Mesendoderm (in vitro differentiated cells): ENCODE measurements around the gene AJM1. TPM values are rescaled to one million over a fixed set of nuclear protein-coding genes. Genes with fewer than 3 reads are reported as not detected.

Experiments
- DNase-seq: peaks from one replicate; pipeline ENCODE4 v3.0.0; 2013
- H2AK5ac ChIP-seq: 2 replicates; pipeline ENCODE4 v1.6.1; 2013; ENCODE audit warnings: low read length, inconsistent platforms
- H2BK120ac ChIP-seq: 2 replicates; pipeline ENCODE4 v1.6.1; 2013; ENCODE audit warnings: low read depth, mild to moderate bottlenecking, low read length, moderate library complexity, mixed read lengths
- H2BK15ac ChIP-seq: replicated peaks from 2 replicates; pipeline ENCODE4 v1.6.1; 2013; ENCODE audit warnings: low read depth, mild to moderate bottlenecking, moderate library complexity
- H2BK5ac ChIP-seq: 2 replicates; pipeline ENCODE4 v1.6.1; 2013; ENCODE audit warnings: low read length, inconsistent platforms
- H3K18ac ChIP-seq: 2 replicates; pipeline ENCODE4 v1.6.1; 2013; ENCODE audit warnings: mild to moderate bottlenecking, low read length, mixed read lengths
- H3K23ac ChIP-seq: one replicate; pipeline ENCODE4 v1.6.1; 2013; ENCODE audit warnings: low read length
- H3K27ac ChIP-seq: 2 replicates; pipeline ENCODE4 v1.5.1; 2013; ENCODE audit warnings: low read depth, mild to moderate bottlenecking, inconsistent platforms, low read length, moderate library complexity
- H3K27me3 ChIP-seq: 2 replicates; pipeline ENCODE4 v1.6.1; 2013; ENCODE audit warnings: low read length, control low read depth, mild to moderate bottlenecking, inconsistent platforms; ENCODE audit not compliant: insufficient read depth, poor library complexity
- H3K36me3 ChIP-seq: 2 replicates; pipeline ENCODE4 v1.6.1; 2013; ENCODE audit warnings: low read length, inconsistent platforms; ENCODE audit not compliant: control insufficient read depth, insufficient read depth
- H3K4ac ChIP-seq: one replicate; pipeline ENCODE4 v1.6.1; 2013; ENCODE audit warnings: low read depth, mild to moderate bottlenecking, low read length, moderate library complexity
- H3K4me1 ChIP-seq: 2 replicates; pipeline ENCODE4 v1.6.1; 2013; ENCODE audit warnings: low read depth, low read length, inconsistent platforms; ENCODE audit not compliant: control insufficient read depth
- H3K4me2 ChIP-seq: 2 replicates; pipeline ENCODE4 v1.6.1; 2013; ENCODE audit warnings: low read length
- H3K4me3 ChIP-seq: 2 replicates; pipeline ENCODE4 v1.5.1; 2013; ENCODE audit warnings: mild to moderate bottlenecking, low read length
- H3K56ac ChIP-seq: one replicate; pipeline ENCODE4 v1.6.1; 2013; ENCODE audit warnings: low read length
- H3K79me1 ChIP-seq: 2 replicates; pipeline ENCODE4 v1.6.1; 2013; ENCODE audit warnings: low read length, inconsistent platforms
- H3K79me2 ChIP-seq: 2 replicates; pipeline ENCODE4 v1.6.1; 2013; ENCODE audit warnings: mild to moderate bottlenecking, low read length; ENCODE audit not compliant: control insufficient read depth, insufficient read depth
- H3K9ac ChIP-seq: 2 replicates; pipeline ENCODE4 v1.6.1; 2013; ENCODE audit warnings: low read length, inconsistent platforms
- H4K5ac ChIP-seq: one replicate; pipeline ENCODE4 v1.6.1; 2013; ENCODE audit warnings: low read length
- H4K8ac ChIP-seq: one replicate; pipeline ENCODE4 v1.6.1; 2013; ENCODE audit warnings: low read depth, mild to moderate bottlenecking, control low read depth, low read length, moderate library complexity
- WGBS: extraction: QIAGEN DNeasy Blood & Tissue Kit; methylation state at CpG from one replicate; pipeline ENCODE4 v1.1.7; 2013; ENCODE audit warnings: low lambda C conversion rate, missing lambda C conversion rate; ENCODE audit not compliant: insufficient coverage; ENCODE audit errors: extremely low coverage; 5-methylcytosine and 5-hydroxymethylcytosine counted together
- small RNA-seq: library from polyadenylated mRNA; stranded (forward); fragments of <200 nt; extraction: miRNeasy Mini kit (QIAGEN cat#:217004); gene quantifications from one replicate; pipeline ENCODE3, GENCODE V24; 2013; ENCODE audit not compliant: insufficient read depth

AJM1 gene

GRCh38 chr9:136890661-136891060, 48.4 kb downstream of the AJM1 start:
- H3K56ac ChIP-seq = no peak overlapping the region
- peaks cover 56% of the 10 kb centered on the region for H3K79me2 ChIP-seq
- H3K4me3 ChIP-seq = no peak overlapping the region
- no peaks in the 10 kb centered on the region for H3K27me3 ChIP-seq
- peaks cover 3% of the 10 kb centered on the region for H3K36me3 ChIP-seq
- H4K8ac ChIP-seq = no peak overlapping the region
- no peak overlapping the region for H2BK120ac ChIP-seq
- no CpG with 5 or more reads among the region's 13 CpGs for WGBS
- no peak overlapping the region for H3K4me2 ChIP-seq
- no peak overlapping the region for H3K27ac ChIP-seq
- no peak overlapping the region for H4K5ac ChIP-seq
- no peak for DNase-seq
- H3K18ac ChIP-seq = no peak overlapping the region
- H3K9ac ChIP-seq = no peak overlapping the region
- H3K79me1 ChIP-seq = peaks cover 29% of the 10 kb centered on the region
- no peak overlapping the region for H2AK5ac ChIP-seq
- no peak overlapping the region for H2BK5ac ChIP-seq
- H3K4ac ChIP-seq = no peak overlapping the region
- H2BK15ac ChIP-seq = no peak overlapping the region
- no peaks in the 10 kb centered on the region for H3K4me1 ChIP-seq
- H3K23ac ChIP-seq = no peak overlapping the region

Small RNA genes lying within 50 kb of the gene (small RNA-seq; reads per million reads assigned to genes)
- gene AL355987.2 = not detected
- gene MIR4292 = not detected
- gene MIR4479 = 0.54 reads per million
